Liver (tissue), 9 donors: Measurements from ENCODE around the gene NIPBL. TPM values are rescaled to one million over a fixed set of nuclear protein-coding genes. Genes with fewer than 3 reads are reported as not detected.

Experiments used
- DNase-seq: peaks from one replicate; pipeline ENCODE4 v3.0.0-alpha.2; 2017; ENCODE audit warnings: low spot score
- H3K27ac ChIP-seq, 2 donors: one replicate each; pipeline ENCODE4 v1.7.0; 2013; ENCODE audit warnings: inconsistent platforms in 2 of 2, low read length in 2 of 2, control low read depth in 1 of 2, low read depth in 1 of 2, mild to moderate bottlenecking in 1 of 2
- H3K27me3 ChIP-seq, 4 donors: one replicate each; pipeline versions ENCODE4 v1.6.1 to v1.7.0; 2013; ENCODE audit warnings: low read length in 3 of 4, inconsistent platforms in 1 of 4, mild to moderate bottlenecking in 1 of 4, moderate library complexity in 1 of 4; ENCODE audit not compliant: control insufficient read depth in 4 of 4, insufficient read depth in 4 of 4
- H3K36me3 ChIP-seq, 4 donors: one replicate each; pipeline versions ENCODE4 v1.6.1 to v1.7.0; 2013; ENCODE audit warnings: low read length in 3 of 4, mild to moderate bottlenecking in 3 of 4, low read depth in 1 of 4, moderate library complexity in 1 of 4; ENCODE audit not compliant: control insufficient read depth in 4 of 4, insufficient read depth in 3 of 4
- H3K4me1 ChIP-seq, 4 donors: one replicate each; pipeline versions ENCODE4 v1.6.1 to v1.7.0; 2013; ENCODE audit warnings: low read length in 3 of 4, mild to moderate bottlenecking in 3 of 4, moderate library complexity in 1 of 4; ENCODE audit not compliant: control insufficient read depth in 4 of 4, insufficient read depth in 4 of 4
- H3K4me3 ChIP-seq, 3 donors: one replicate each; pipeline versions ENCODE4 v1.6.1 to v1.7.0; 2013; ENCODE audit warnings: low read length in 3 of 3, control low read depth in 1 of 3, low read depth in 1 of 3, mild to moderate bottlenecking in 1 of 3
- H3K9ac ChIP-seq, 2 donors: one replicate each; pipeline ENCODE4 v1.7.0; 2013; ENCODE audit warnings: low read length in 2 of 2, mild to moderate bottlenecking in 2 of 2, moderate library complexity in 2 of 2, control low read depth in 1 of 2, low read depth in 1 of 2
- H3K9me3 ChIP-seq, 4 donors: one replicate each; pipeline versions ENCODE4 v1.6.1 to v1.7.0; 2013; ENCODE audit warnings: low read length in 3 of 4; ENCODE audit not compliant: control insufficient read depth in 4 of 4
- ATF3 ChIP-seq: IDR thresholded peaks from 2 replicates; pipeline ENCODE4 v1.6.1; 2016; ENCODE audit warnings: antibody characterized with exemption
- CTCF ChIP-seq: fragments of 150-350 bp; IDR thresholded peaks from 2 replicates; pipeline ENCODE4 v1.5.1; 2017; ENCODE audit warnings: improper control_type of control experiment, low read depth, low read length; ENCODE audit not compliant: missing input control
- EGR1 ChIP-seq, 2 donors: IDR thresholded peaks; 2 replicates each; pipeline ENCODE4 v1.6.1; 2016 to 2018; ENCODE audit warnings: antibody characterized with exemption in 2 of 2, low read depth in 2 of 2
- FOXA1 ChIP-seq: IDR thresholded peaks from 2 replicates; pipeline ENCODE4 v1.6.1; 2016; ENCODE audit warnings: antibody characterized with exemption
- FOXA2 ChIP-seq: IDR thresholded peaks from 2 replicates; pipeline ENCODE4 v1.6.1; 2016; ENCODE audit warnings: antibody characterized with exemption
- GABPA ChIP-seq, 2 donors: IDR thresholded peaks in 1 of 2; conservative IDR thresholded peaks in 1 of 2; 2 replicates each; pipeline ENCODE4 v1.6.1; 2016; ENCODE audit warnings: antibody characterized with exemption in 2 of 2, mild to moderate bottlenecking in 1 of 2, moderate library complexity in 1 of 2
- HNF4A ChIP-seq, 2 donors: conservative IDR thresholded peaks; 2 replicates each; pipeline ENCODE4 v1.6.1; 2016; ENCODE audit warnings: antibody characterized with exemption in 2 of 2, mild to moderate bottlenecking in 2 of 2
- HNF4G ChIP-seq: IDR thresholded peaks from 2 replicates; pipeline ENCODE4 v1.6.1; 2016; ENCODE audit warnings: antibody characterized with exemption
- JUND ChIP-seq, 2 donors: IDR thresholded peaks; 2 replicates each; pipeline ENCODE4 v1.6.1; 2016; ENCODE audit warnings: antibody characterized with exemption in 2 of 2
- MAX ChIP-seq: IDR thresholded peaks from 2 replicates; pipeline ENCODE4 v1.6.1; 2016; ENCODE audit warnings: antibody characterized with exemption
- NR2F2 ChIP-seq: IDR thresholded peaks from 2 replicates; pipeline ENCODE4 v1.6.1; 2016; ENCODE audit warnings: antibody characterized with exemption
- RAD21 ChIP-seq, 2 donors: IDR thresholded peaks; 2 replicates each; pipeline ENCODE4 v1.6.1; 2016; ENCODE audit warnings: antibody characterized with exemption in 2 of 2, mild to moderate bottlenecking in 2 of 2
- RXRA ChIP-seq, 2 donors: IDR thresholded peaks; 2 replicates each; pipeline ENCODE4 v1.6.1; 2017 to 2018; ENCODE audit warnings: antibody characterized with exemption in 2 of 2, mild to moderate bottlenecking in 1 of 2
- SP1 ChIP-seq: IDR thresholded peaks from 2 replicates; pipeline ENCODE4 v1.6.1; 2018; ENCODE audit warnings: antibody characterized with exemption, mild to moderate bottlenecking
- TAF1 ChIP-seq: conservative IDR thresholded peaks from 2 replicates; pipeline ENCODE4 v1.6.1; 2016; ENCODE audit warnings: antibody characterized with exemption, mild to moderate bottlenecking
- YY1 ChIP-seq: IDR thresholded peaks from 2 replicates; pipeline ENCODE4 v1.6.1; 2016; ENCODE audit warnings: antibody characterized with exemption, mild to moderate bottlenecking
- WGBS: extraction: QIAGEN DNeasy Blood & Tissue Kit; methylation state at CpG from one replicate; pipeline ENCODE4 v1.1.7; 2013; 5-methylcytosine and 5-hydroxymethylcytosine counted together
- polyA plus RNA-seq, 2 donors: library from polyadenylated mRNA; stranded (reverse) in 1 of 2; unstranded in 1 of 2; fragments of 200-250 nt in 1 of 2; fragments of >200 nt in 1 of 2; fragmentation: Nextera tagmentation in 1 of 2; extraction: Ambion mirVana in 1 of 2; gene quantifications; one replicate each; pipeline versions ENCODE4 v1.2.1 to v1.2.3, GENCODE V29; 2013 to 2015
- total RNA-seq, 2 donors: library from RNA; depleted of rRNA; stranded (reverse); fragments of >200 nt; gene quantifications; one replicate each; pipeline ENCODE4 v1.2.3, GENCODE V29; 2014
- TF ChIP-seq, protein P1 (sequence below): IDR thresholded peaks from 2 replicates; pipeline ENCODE4 v1.6.1; 2016; ENCODE audit warnings: antibody characterized with exemption
- TF ChIP-seq, protein P2 (sequence below): IDR thresholded peaks from 2 replicates; pipeline ENCODE4 v1.6.1; 2016; ENCODE audit warnings: antibody characterized with exemption, mild to moderate bottlenecking
- donor health status: healthy.
- donor health status: healthy.
- donor health status: healthy.
- donor health status: healthy.
- donor health status: healthy.

NIPBL gene
- total and polyA plus RNA-seq, 4 donors = 4.9 to 30.3 (median 21.0) TPM

- Histone ChIP-seq H3K36me3 (peaks cover 0 to 9% (median 5%) of the 10 kb centered on the region in 4 donors), H3K9ac (no peak overlapping the region), H3K27ac (no peak overlapping the region), H3K27me3 (no peaks in the 10 kb centered on the region), H3K4me3 (no peak overlapping the region), H3K4me1 (no peaks in the 10 kb centered on the region), H3K9me3 (no peaks in the 10 kb centered on the region)
- TF ChIP-seq RAD21 (IDR thresholded peaks at IDR 0.05) (no peak), JUND (IDR thresholded peaks at IDR 0.05) (no peak), GABPA (IDR thresholded peaks at IDR 0.05 in 1 of 2, conservative IDR thresholded peaks at IDR 0.05 in 1 of 2) (no peak), EGR1 (IDR thresholded peaks at IDR 0.05; ENCODE audit: low read depth in 2 of 2) (no peak), CTCF (no peak), MAX (no peak), FOXA2 (no peak), HNF4G (no peak), HNF4A (conservative IDR thresholded peaks at IDR 0.05) (no peak), NR2F2 (no peak), RXRA (IDR thresholded peaks at IDR 0.05) (no peak), SP1 (no peak), ATF3 (no peak), YY1 (no peak), TAF1 (no peak), FOXA1 (no peak)
- TF ChIP-seq, protein P1, sequence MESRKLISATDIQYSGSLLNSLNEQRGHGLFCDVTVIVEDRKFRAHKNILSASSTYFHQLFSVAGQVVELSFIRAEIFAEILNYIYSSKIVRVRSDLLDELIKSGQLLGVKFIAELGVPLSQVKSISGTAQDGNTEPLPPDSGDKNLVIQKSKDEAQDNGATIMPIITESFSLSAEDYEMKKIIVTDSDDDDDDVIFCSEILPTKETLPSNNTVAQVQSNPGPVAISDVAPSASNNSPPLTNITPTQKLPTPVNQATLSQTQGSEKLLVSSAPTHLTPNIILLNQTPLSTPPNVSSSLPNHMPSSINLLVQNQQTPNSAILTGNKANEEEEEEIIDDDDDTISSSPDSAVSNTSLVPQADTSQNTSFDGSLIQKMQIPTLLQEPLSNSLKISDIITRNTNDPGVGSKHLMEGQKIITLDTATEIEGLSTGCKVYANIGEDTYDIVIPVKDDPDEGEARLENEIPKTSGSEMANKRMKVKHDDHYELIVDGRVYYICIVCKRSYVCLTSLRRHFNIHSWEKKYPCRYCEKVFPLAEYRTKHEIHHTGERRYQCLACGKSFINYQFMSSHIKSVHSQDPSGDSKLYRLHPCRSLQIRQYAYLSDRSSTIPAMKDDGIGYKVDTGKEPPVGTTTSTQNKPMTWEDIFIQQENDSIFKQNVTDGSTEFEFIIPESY = no peak
- TF ChIP-seq, protein P2, sequence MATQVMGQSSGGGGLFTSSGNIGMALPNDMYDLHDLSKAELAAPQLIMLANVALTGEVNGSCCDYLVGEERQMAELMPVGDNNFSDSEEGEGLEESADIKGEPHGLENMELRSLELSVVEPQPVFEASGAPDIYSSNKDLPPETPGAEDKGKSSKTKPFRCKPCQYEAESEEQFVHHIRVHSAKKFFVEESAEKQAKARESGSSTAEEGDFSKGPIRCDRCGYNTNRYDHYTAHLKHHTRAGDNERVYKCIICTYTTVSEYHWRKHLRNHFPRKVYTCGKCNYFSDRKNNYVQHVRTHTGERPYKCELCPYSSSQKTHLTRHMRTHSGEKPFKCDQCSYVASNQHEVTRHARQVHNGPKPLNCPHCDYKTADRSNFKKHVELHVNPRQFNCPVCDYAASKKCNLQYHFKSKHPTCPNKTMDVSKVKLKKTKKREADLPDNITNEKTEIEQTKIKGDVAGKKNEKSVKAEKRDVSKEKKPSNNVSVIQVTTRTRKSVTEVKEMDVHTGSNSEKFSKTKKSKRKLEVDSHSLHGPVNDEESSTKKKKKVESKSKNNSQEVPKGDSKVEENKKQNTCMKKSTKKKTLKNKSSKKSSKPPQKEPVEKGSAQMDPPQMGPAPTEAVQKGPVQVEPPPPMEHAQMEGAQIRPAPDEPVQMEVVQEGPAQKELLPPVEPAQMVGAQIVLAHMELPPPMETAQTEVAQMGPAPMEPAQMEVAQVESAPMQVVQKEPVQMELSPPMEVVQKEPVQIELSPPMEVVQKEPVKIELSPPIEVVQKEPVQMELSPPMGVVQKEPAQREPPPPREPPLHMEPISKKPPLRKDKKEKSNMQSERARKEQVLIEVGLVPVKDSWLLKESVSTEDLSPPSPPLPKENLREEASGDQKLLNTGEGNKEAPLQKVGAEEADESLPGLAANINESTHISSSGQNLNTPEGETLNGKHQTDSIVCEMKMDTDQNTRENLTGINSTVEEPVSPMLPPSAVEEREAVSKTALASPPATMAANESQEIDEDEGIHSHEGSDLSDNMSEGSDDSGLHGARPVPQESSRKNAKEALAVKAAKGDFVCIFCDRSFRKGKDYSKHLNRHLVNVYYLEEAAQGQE = no peak
- WGBS = 95% methylated on average over 1 of the region's 1 CpG
- no peak for DNase-seq
Observed at GRCh38 chr5:36988396-36988795, 111.8 kb downstream of the NIPBL start.
